ENCODE results near the gene FRYL.
"Not testable (repeated sequence)": the region's sequence is repeated elsewhere in the genome, so short reads cannot be mapped to it uniquely, and the experiment has no call there.

The FRYL gene

DNA sequence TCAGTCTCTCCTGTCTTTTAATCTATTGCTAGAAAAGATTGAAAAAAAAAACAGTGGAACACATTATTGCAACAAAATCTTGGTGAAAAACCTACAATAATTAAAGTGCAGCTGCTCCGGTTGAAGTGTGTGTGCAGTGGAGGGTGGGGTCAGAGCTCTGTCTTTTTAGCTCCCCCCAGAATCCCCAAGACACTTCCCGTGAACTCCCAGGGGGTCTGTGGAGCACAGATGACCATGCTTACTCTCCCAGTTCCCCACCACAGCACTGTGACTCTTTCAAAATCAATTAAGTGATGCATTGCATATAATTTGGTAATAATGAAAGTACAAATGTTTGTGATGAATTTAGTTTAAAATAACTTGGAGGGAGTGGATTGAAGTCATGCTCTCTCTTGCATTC, 312.6 kb downstream of the FRYL start:
- Histone ChIP-seq H3K36me3 (ENCODE audit: control insufficient read depth, insufficient read depth, low read length) (no peaks in the 10 kb centered on the region), H3K4me1 (ENCODE audit: control insufficient read depth, insufficient read depth, low read length) (no peaks in the 10 kb centered on the region), H3K27ac (ENCODE audit: low read depth, low read length) (no peak overlapping the region), H3K4me3 (ENCODE audit: low read length) (no peak overlapping the region), H3K27me3 (ENCODE audit: control insufficient read depth, insufficient read depth, low read length) (no peaks in the 10 kb centered on the region), H3K9ac (ENCODE audit: low read length) (no peak overlapping the region)

DNA sequence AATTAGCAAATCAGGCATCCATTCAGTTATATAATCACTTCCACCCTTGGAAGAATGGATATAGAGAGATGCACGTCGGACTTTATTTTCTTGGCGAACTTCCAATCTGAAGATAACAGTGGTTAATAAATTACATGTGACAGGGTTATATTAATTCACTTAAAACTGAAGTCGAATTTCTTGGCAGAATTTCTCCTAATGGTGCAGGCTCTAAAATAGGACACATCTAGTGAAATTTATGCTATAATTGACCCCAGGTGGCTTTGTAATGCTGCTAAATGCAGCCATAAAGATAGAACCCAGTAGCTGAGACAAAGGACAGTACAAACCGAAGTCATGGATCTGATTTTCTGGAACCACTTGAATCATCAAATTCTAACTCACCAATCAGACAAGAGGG, 317.7 kb downstream of the FRYL start:
- Histone ChIP-seq H3K9ac (ENCODE audit: low read length) (no peak overlapping the region), H3K36me3 (ENCODE audit: control insufficient read depth, insufficient read depth, low read length) (no peaks in the 10 kb centered on the region), H3K27me3 (ENCODE audit: control insufficient read depth, insufficient read depth, low read length) (no peaks in the 10 kb centered on the region), H3K4me3 (ENCODE audit: low read length) (no peak overlapping the region), H3K4me1 (ENCODE audit: control insufficient read depth, insufficient read depth, low read length) (no peaks in the 10 kb centered on the region), H3K27ac (ENCODE audit: low read depth, low read length) (no peak overlapping the region)

DNA sequence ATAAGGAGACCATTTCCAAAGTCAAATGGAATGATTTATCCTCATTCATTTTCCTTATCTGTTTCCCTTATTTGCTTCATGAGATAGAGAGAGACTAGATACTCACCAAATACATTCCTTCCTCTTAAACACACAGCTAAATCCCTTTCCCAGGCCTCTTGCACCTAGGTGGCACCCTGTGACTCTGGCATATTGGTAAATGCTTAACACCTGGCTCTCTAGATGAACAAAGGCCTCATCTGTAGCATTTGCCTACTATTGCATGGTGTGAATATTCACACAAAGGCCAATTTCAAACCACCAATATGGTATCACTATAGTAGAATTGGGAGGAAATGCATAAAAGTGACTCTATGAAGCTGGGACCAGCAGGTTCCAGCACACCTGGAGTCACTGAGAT, 319.1 kb downstream of the FRYL start:
- Histone ChIP-seq H3K9ac (ENCODE audit: low read length) (no peak overlapping the region), H3K27me3 (ENCODE audit: control insufficient read depth, insufficient read depth, low read length) (no peaks in the 10 kb centered on the region), H3K4me1 (ENCODE audit: control insufficient read depth, insufficient read depth, low read length) (no peaks in the 10 kb centered on the region), H3K4me3 (ENCODE audit: low read length) (no peak overlapping the region), H3K36me3 (ENCODE audit: control insufficient read depth, insufficient read depth, low read length) (no peaks in the 10 kb centered on the region), H3K27ac (ENCODE audit: low read depth, low read length) (no peak overlapping the region)

DNA sequence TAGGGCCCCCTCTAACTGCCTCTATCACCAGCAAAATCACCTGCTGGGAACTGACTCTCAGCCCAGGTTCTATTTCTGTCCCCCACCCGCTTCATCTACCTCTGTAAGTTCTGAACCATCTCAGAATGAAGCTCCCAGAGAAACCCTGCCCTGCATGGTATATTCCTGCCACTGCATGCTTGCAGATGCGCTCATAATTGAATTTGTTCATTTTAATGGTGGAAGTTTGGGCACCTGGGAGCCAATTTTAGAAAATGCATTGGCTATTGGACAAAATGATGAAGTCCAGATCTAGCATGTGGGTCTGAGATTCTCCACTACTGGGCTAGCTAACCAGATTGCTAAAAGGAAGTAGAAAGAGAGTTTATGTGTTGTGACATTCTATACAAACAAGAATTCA, 325.5 kb downstream of the FRYL start:
- no peaks in the 10 kb centered on the region for H3K27me3 ChIP-seq (ENCODE audit: control insufficient read depth, insufficient read depth, low read length)
- no peak overlapping the region for H3K4me3 ChIP-seq (ENCODE audit: low read length)
- H3K27ac ChIP-seq (ENCODE audit: low read depth, low read length) = no peak overlapping the region
- H3K9ac ChIP-seq (ENCODE audit: low read length) = no peak overlapping the region
- no peaks in the 10 kb centered on the region for H3K4me1 ChIP-seq (ENCODE audit: control insufficient read depth, insufficient read depth, low read length)
- H3K36me3 ChIP-seq (ENCODE audit: control insufficient read depth, insufficient read depth, low read length) = no peaks in the 10 kb centered on the region

DNA sequence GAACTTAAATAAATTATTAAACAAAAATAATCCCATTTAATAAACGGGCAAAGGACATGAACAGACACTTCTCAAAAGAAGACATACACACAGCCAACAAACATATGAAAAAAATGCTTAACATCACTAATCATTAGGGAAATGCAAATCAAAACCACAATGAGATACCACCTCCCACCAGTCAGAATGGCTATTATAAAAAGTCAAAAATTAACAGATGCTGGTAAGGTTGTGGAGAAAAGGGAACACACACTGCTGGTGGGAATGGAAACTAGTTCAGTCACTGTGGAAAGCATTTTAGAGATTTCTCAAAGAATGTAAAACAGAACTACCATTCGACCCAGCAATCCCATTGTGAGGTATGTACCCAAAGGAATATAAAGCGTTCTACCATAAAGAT, 328.4 kb downstream of the FRYL start:
- H3K4me1 ChIP-seq (ENCODE audit: control insufficient read depth, insufficient read depth, low read length); H3K9ac ChIP-seq (ENCODE audit: low read length); H3K36me3 ChIP-seq (ENCODE audit: control insufficient read depth, insufficient read depth, low read length); H3K27me3 ChIP-seq (ENCODE audit: control insufficient read depth, insufficient read depth, low read length); H3K27ac ChIP-seq (ENCODE audit: low read depth, low read length); H3K4me3 ChIP-seq (ENCODE audit: low read length): not testable (repeated sequence)

DNA sequence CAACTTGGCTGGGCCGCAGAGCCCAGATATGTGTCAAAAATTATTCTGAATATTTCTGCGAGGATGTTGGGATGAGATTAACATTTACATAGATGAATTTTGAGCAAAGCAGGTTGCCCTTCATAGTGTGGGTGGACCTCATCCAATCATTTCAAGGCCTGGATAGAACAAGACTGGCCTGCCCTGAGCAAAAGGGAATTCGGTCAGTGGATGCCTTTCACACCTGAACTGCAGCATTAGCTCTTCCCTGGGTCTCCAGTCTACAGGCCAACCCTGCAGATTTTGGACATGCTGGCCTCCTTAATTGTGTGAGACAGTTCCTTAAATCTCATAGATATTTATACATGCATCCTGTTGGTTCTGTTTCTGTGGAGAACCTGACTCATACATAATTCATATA, 329.3 kb downstream of the FRYL start:
- H3K9ac ChIP-seq (ENCODE audit: low read length) = no peak overlapping the region
- no peaks in the 10 kb centered on the region for H3K27me3 ChIP-seq (ENCODE audit: control insufficient read depth, insufficient read depth, low read length)
- no peaks in the 10 kb centered on the region for H3K36me3 ChIP-seq (ENCODE audit: control insufficient read depth, insufficient read depth, low read length)
- no peak overlapping the region for H3K4me3 ChIP-seq (ENCODE audit: low read length)
- H3K27ac ChIP-seq (ENCODE audit: low read depth, low read length) = no peak overlapping the region
- no peaks in the 10 kb centered on the region for H3K4me1 ChIP-seq (ENCODE audit: control insufficient read depth, insufficient read depth, low read length)

DNA sequence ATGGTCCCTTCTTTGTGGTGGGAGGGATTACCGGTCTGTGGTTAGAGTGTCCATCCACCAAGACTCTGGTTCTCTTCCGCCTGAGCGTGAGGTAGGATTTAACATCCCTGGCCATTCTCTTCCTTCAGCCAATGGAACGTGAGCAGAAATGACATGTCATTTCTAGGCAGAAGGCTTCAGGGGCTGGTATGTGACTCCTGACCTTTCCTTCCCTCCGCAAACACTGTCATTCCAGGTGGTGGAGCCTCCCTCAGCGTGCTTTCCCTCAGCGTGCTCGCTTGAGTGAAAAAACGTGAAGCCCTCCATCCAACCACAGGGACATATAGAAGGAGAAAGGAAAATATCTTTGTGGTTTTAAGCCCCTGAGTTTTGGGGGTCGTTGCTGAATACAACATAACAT, 330.9 kb downstream of the FRYL start:
- Histone ChIP-seq H3K9ac (ENCODE audit: low read length) (no peak overlapping the region), H3K36me3 (ENCODE audit: control insufficient read depth, insufficient read depth, low read length) (no peaks in the 10 kb centered on the region), H3K27me3 (ENCODE audit: control insufficient read depth, insufficient read depth, low read length) (no peaks in the 10 kb centered on the region), H3K4me1 (ENCODE audit: control insufficient read depth, insufficient read depth, low read length) (no peaks in the 10 kb centered on the region), H3K4me3 (ENCODE audit: low read length) (no peak overlapping the region), H3K27ac (ENCODE audit: low read depth, low read length) (no peak overlapping the region)
